ENCODE measurements around the gene KMT5C.

GRCh38 chr19:55368106-55368505 is 28.4 kb downstream of the KMT5C start:
- TF ChIP-seq MLX (CRISPR knock-in tag; IDR thresholded peaks at IDR 0.05) (no peak), CTCF (IDR thresholded peaks at IDR 0.05) (no peak), STAT6 (CRISPR knock-in tag; conservative IDR thresholded peaks at IDR 0.05; ENCODE audit: low read depth) (no peak), NFYB (CRISPR knock-in tag; conservative IDR thresholded peaks at IDR 0.05; ENCODE audit: low read depth) (no peak), NR3C1 (CRISPR knock-in tag; conservative IDR thresholded peaks at IDR 0.05; ENCODE audit: low read depth) (no peak), ZNF263 (CRISPR knock-in tag; IDR thresholded peaks at IDR 0.05; ENCODE audit: low read depth) (no peak), MXD4 (CRISPR knock-in tag; IDR thresholded peaks at IDR 0.05; ENCODE audit: borderline replicate concordance) (no peak), MAX (CRISPR knock-in tag; IDR thresholded peaks at IDR 0.05) (no peak), ETV6 (CRISPR knock-in tag; IDR thresholded peaks at IDR 0.05) (no peak)
